HG03139 (cell line): ENCODE measurements around the gene HRK.

Experiments
- ATAC-seq: cut with Tn5 transposase; IDR thresholded peaks from one replicate; pipeline ENCODE4 v1.9.1; 2021; ENCODE audit not compliant: unreplicated experiment

The HRK gene

GRCh38 chr12:116898669-116899068 lies 17.4 kb upstream of the HRK start:
- ATAC-seq: no peak

GRCh38 chr12:116897476-116897875 lies 16.2 kb upstream of the HRK start:
- no peak for ATAC-seq

- ATAC-seq: no peak
Observed at GRCh38 chr12:116896411-116896924, 15.2 kb upstream of the HRK start.

- no peak for ATAC-seq
Observed at GRCh38 chr12:116894913-116895312, 13.7 kb upstream of the HRK start.

GRCh38 chr12:116892349-116893140 lies 11.3 kb upstream of the HRK start:
- ATAC-seq: no peak

- no peak for ATAC-seq
Observed at GRCh38 chr12:116891019-116891418, 9.8 kb upstream of the HRK start.

- ATAC-seq: no peak
Observed at GRCh38 chr12:116890330-116890729, 9.1 kb upstream of the HRK start.

GRCh38 chr12:116887897-116888296 lies 6.7 kb upstream of the HRK start:
- no peak for ATAC-seq

GRCh38 chr12:116887244-116887643 lies 6.0 kb upstream of the HRK start:
- ATAC-seq: no peak

GRCh38 chr12:116885491-116885890 lies 4.2 kb upstream of the HRK start:
- ATAC-seq: no peak

GRCh38 chr12:116884871-116885270 lies 3.6 kb upstream of the HRK start:
- ATAC-seq: no peak

GRCh38 chr12:116882742-116883141 lies 1.5 kb upstream of the HRK start:
- ATAC-seq: no peak

- ATAC-seq: no peak
Observed at GRCh38 chr12:116881877-116882507, 751 bp upstream of the HRK start.

GRCh38 chr12:116880817-116881324 lies 370 bp downstream of the HRK start:
- peak; percentile 56 for ATAC-seq

- no peak for ATAC-seq
Observed at GRCh38 chr12:116880213-116880816, 926 bp downstream of the HRK start.

- ATAC-seq: no peak
Observed at GRCh38 chr12:116879509-116880212, 1.6 kb downstream of the HRK start.

GRCh38 chr12:116878567-116879508 lies 2.4 kb downstream of the HRK start:
- no peak for ATAC-seq

GRCh38 chr12:116876151-116876869 lies 4.9 kb downstream of the HRK start:
- no peak for ATAC-seq

GRCh38 chr12:116874324-116874995 lies 6.8 kb downstream of the HRK start:
- no peak for ATAC-seq
